IMR-90 (cell line): ENCODE data around the gene CASK. TPM values are rescaled to one million over a fixed set of nuclear protein-coding genes. Genes with fewer than 3 reads are reported as not detected.

Experiments
- ATAC-seq: fragments of 200-7000 bp; cut with Tn5 transposase; 2 replicates; pipeline ENCODE4 v1.9.1; 2020; ENCODE audit warnings: low read depth, mild to moderate bottlenecking, moderate library complexity
- BruUV-seq: library from RNA; stranded (reverse); fragments of 400-500 nt; replicated peaks from 2 replicates; lab custom pipeline; 2021; lab: Mats Ljungman, UMichigan
- CTCF ChIA-PET: fragments of 300-600 bp; formaldehyde crosslinking; extraction: SDS; loops from one replicate; lab custom pipeline; 2021; ENCODE audit warnings: antibody characterized with exemption; lab: Yijun Ruan, JAX
- POLR2A ChIA-PET: fragments of 300-600 bp; sonication (Branson Sonifier 250); formaldehyde crosslinking; loops from one replicate; lab custom pipeline; 2022; ENCODE audit warnings: antibody characterized with exemption; ENCODE audit not compliant: unreplicated experiment; lab: Charles Lee
- DNase-seq: peaks from one replicate; pipeline ENCODE4 v3.0.0; 2013
- H2AFZ ChIP-seq: replicated peaks from 2 replicates; pipeline ENCODE3; 2013; ENCODE audit warnings: low read length, mild to moderate bottlenecking; ENCODE audit not compliant: poor library complexity
- H2AK5ac ChIP-seq: 2 replicates; pipeline ENCODE4 v1.6.1; 2013; ENCODE audit warnings: low read depth, low read length, inconsistent platforms
- H2AK9ac ChIP-seq: replicated peaks from 2 replicates; pipeline ENCODE3; 2013; ENCODE audit warnings: mild to moderate bottlenecking, low read depth, low read length, moderate library complexity; ENCODE audit not compliant: poor library complexity
- H2BK120ac ChIP-seq: 2 replicates; pipeline ENCODE4 v1.6.1; 2013; ENCODE audit warnings: low read depth, low read length, inconsistent platforms
- H2BK15ac ChIP-seq: 3 replicates; pipeline ENCODE4 v1.6.1; 2013; ENCODE audit warnings: low read depth, low read length, inconsistent platforms
- H2BK20ac ChIP-seq: 2 replicates; pipeline ENCODE4 v1.6.1; 2013; ENCODE audit warnings: low read depth, mild to moderate bottlenecking, inconsistent platforms, low read length, moderate library complexity
- H2BK5ac ChIP-seq: 2 replicates; pipeline ENCODE4 v1.6.1; 2013; ENCODE audit warnings: mild to moderate bottlenecking, low read depth, low read length, inconsistent platforms; ENCODE audit not compliant: poor library complexity, severe bottlenecking
- H3K14ac ChIP-seq: replicated peaks from 2 replicates; pipeline ENCODE4 v1.6.1; 2013; ENCODE audit warnings: low read depth, low read length, inconsistent platforms
- H3K18ac ChIP-seq: 2 replicates; pipeline ENCODE4 v1.6.1; 2013; ENCODE audit warnings: low read depth, low read length, control low read depth
- H3K23ac ChIP-seq: 2 replicates; pipeline ENCODE4 v1.6.1; 2013; ENCODE audit warnings: low read depth, low read length, inconsistent platforms
- H3K27ac ChIP-seq: 2 replicates; pipeline ENCODE4 v1.5.1; 2013; ENCODE audit warnings: mild to moderate bottlenecking, control low read depth, low read length; ENCODE audit not compliant: insufficient read depth
- H3K27me3 ChIP-seq: 2 replicates; pipeline ENCODE4 v1.6.1; 2013; ENCODE audit warnings: low read length; ENCODE audit not compliant: control insufficient read depth, insufficient read depth
- H3K36me3 ChIP-seq: 2 replicates; pipeline ENCODE4 v1.6.1; 2013; ENCODE audit warnings: low read length, mixed read lengths; ENCODE audit not compliant: control insufficient read depth, insufficient read depth
- H3K4ac ChIP-seq: 2 replicates; pipeline ENCODE4 v1.6.1; 2013; ENCODE audit warnings: low read depth, low read length, inconsistent platforms
- H3K4me1 ChIP-seq: 2 replicates; pipeline ENCODE4 v1.6.1; 2013; ENCODE audit warnings: low read length, mixed read lengths; ENCODE audit not compliant: control insufficient read depth, insufficient read depth
- H3K4me2 ChIP-seq: 2 replicates; pipeline ENCODE4 v1.6.1; 2013; ENCODE audit warnings: low read depth, mild to moderate bottlenecking, control low read depth, low read length, moderate library complexity
- H3K4me3 ChIP-seq: 2 replicates; pipeline ENCODE4 v1.5.1; 2013; ENCODE audit warnings: low read depth, mild to moderate bottlenecking, control low read depth, low read length, moderate library complexity; ENCODE audit not compliant: insufficient read depth
- H3K56ac ChIP-seq: 2 replicates; pipeline ENCODE4 v1.6.1; 2013; ENCODE audit warnings: low read length, inconsistent platforms; ENCODE audit not compliant: insufficient read depth; ENCODE audit errors: extremely low read depth
- H3K79me1 ChIP-seq, 2 experiments: 2 replicates each; pipeline ENCODE4 v1.6.1; 2013; ENCODE audit warnings: low read length in 2 of 2, inconsistent platforms in 1 of 2, low read depth in 1 of 2
- H3K9ac ChIP-seq: 2 replicates; pipeline ENCODE4 v1.6.1; 2013; ENCODE audit warnings: low read depth, low read length, control low read depth
- H3K9me1 ChIP-seq: 2 replicates; pipeline ENCODE4 v1.6.1; 2013; ENCODE audit warnings: low read length, inconsistent platforms; ENCODE audit not compliant: insufficient read depth
- H3K9me3 ChIP-seq: 2 replicates; pipeline ENCODE4 v1.6.1; 2013; ENCODE audit warnings: low read length; ENCODE audit not compliant: control insufficient read depth, insufficient read depth
- H4K20me1 ChIP-seq: 2 replicates; pipeline ENCODE4 v1.6.1; 2013; ENCODE audit warnings: low read length, inconsistent platforms; ENCODE audit not compliant: insufficient read depth
- H4K5ac ChIP-seq: 2 replicates; pipeline ENCODE4 v1.6.1; 2013; ENCODE audit warnings: mild to moderate bottlenecking, low read depth, low read length, control low read depth
- H4K8ac ChIP-seq, 2 experiments: 2 replicates each; pipeline ENCODE4 v1.6.1; 2013; ENCODE audit warnings: low read depth in 2 of 2, low read length in 2 of 2, control low read depth in 1 of 2, inconsistent platforms in 1 of 2
- H4K91ac ChIP-seq: 2 replicates; pipeline ENCODE4 v1.6.1; 2013; ENCODE audit warnings: low read depth, low read length, inconsistent platforms; ENCODE audit not compliant: insufficient read depth
- BHLHE40 ChIP-seq: fragments of 150-350 bp; IDR thresholded peaks from 2 replicates; pipeline ENCODE4 v1.6.1; 2016; ENCODE audit warnings: mild to moderate bottlenecking, low read depth, low read length
- CEBPB ChIP-seq: IDR thresholded peaks from 2 replicates; pipeline ENCODE4 v1.6.1; 2012; ENCODE audit warnings: low read depth, low read length, improper control_type of control experiment
- CHD1 ChIP-seq: IDR thresholded peaks from 2 replicates; pipeline ENCODE4 v1.6.1; 2012; ENCODE audit warnings: low read depth, low read length, improper control_type of control experiment
- ELK1 ChIP-seq: fragments of 150-350 bp; IDR thresholded peaks from 2 replicates; pipeline ENCODE4 v1.6.1; 2016; ENCODE audit warnings: low read depth, mild to moderate bottlenecking, low read length, moderate library complexity, borderline replicate concordance
- MAFK ChIP-seq: IDR thresholded peaks from 2 replicates; pipeline ENCODE4 v1.6.1; 2012; ENCODE audit warnings: low read depth, low read length, improper control_type of control experiment
- MAZ ChIP-seq: IDR thresholded peaks from 2 replicates; pipeline ENCODE4 v1.6.1; 2012; ENCODE audit warnings: low read depth, mild to moderate bottlenecking, low read length, improper control_type of control experiment, moderate library complexity, borderline replicate concordance
- MXI1 ChIP-seq: IDR thresholded peaks from 2 replicates; pipeline ENCODE4 v1.6.1; 2012; ENCODE audit warnings: low read depth, mild to moderate bottlenecking, low read length, moderate library complexity, borderline replicate concordance
- POLR2A ChIP-seq: IDR thresholded peaks from 2 replicates; pipeline ENCODE4 v1.6.1; 2012; ENCODE audit warnings: mild to moderate bottlenecking, low read depth, low read length
- RCOR1 ChIP-seq: IDR thresholded peaks from 2 replicates; pipeline ENCODE4 v1.6.1; 2012; ENCODE audit warnings: mild to moderate bottlenecking, low read length, improper control_type of control experiment; ENCODE audit not compliant: insufficient replicate concordance
- RFX5 ChIP-seq: IDR thresholded peaks from 2 replicates; pipeline ENCODE4 v1.8.0; 2012; ENCODE audit warnings: low read depth, mild to moderate bottlenecking, low read length, moderate library complexity
- WGBS, 2 experiments: methylation state at CpG; one replicate each; pipeline versions ENCODE4 v1.1.5 to v1.1.7; 2013; ENCODE audit warnings: missing lambda C conversion rate in 2 of 2; ENCODE audit not compliant: insufficient read length in 1 of 2; ENCODE audit errors: extremely low coverage in 2 of 2; 5-methylcytosine and 5-hydroxymethylcytosine counted together
- dilution Hi-C: fragments of 300-500 bp; cut with HindIII; formaldehyde crosslinking; loops from one replicate; pipeline ENCODE4 v1.14.3; 2018; ENCODE audit warnings: low sequenced_read_pairs; ENCODE audit not compliant: unreplicated experiment
- in situ Hi-C: fragments of 300-500 bp; cut with MboI; formaldehyde crosslinking; loops from 3 replicates; pipeline ENCODE4 v1.14.3; 2019; ENCODE audit warnings: low sequenced_read_pairs, inconsistent platforms, mixed read lengths
- intact Hi-C: fragments of 100-400 bp; cut with micrococcal nuclease; formaldehyde crosslinking; loops from 2 replicates; pipeline ENCODE4 v1.10.0; 2022
- polyA plus RNA-seq, 3 experiments: library from polyadenylated mRNA; depleted of rRNA; stranded (reverse); fragments of >200 nt; gene quantifications; 2 replicates each; pipeline ENCODE4 v1.2.3, GENCODE V29; 2012; ENCODE audit warnings: low replicate concordance in 1 of 3
- total RNA-seq: library from RNA; depleted of rRNA; stranded (reverse); fragments of >200 nt; gene quantifications from 2 replicates; pipeline ENCODE4 v1.2.3, GENCODE V29; 2012
- TF ChIP-seq, protein P1 (sequence below): conservative IDR thresholded peaks from 2 replicates; pipeline ENCODE4 v1.5.1; 2012; ENCODE audit warnings: mild to moderate bottlenecking, low read depth, low read length, improper control_type of control experiment
- TF ChIP-seq, protein P2 (sequence below): fragments of 150-350 bp; IDR thresholded peaks from 2 replicates; pipeline ENCODE4 v1.6.1; 2017; ENCODE audit warnings: mild to moderate bottlenecking, antibody characterized with exemption, low read length, low read depth

The CASK gene
- total and polyA plus RNA-seq, 2 of the 4 experiments (the other 2 are of a cell fraction) = 9.4 to 17.7 TPM

DNA sequence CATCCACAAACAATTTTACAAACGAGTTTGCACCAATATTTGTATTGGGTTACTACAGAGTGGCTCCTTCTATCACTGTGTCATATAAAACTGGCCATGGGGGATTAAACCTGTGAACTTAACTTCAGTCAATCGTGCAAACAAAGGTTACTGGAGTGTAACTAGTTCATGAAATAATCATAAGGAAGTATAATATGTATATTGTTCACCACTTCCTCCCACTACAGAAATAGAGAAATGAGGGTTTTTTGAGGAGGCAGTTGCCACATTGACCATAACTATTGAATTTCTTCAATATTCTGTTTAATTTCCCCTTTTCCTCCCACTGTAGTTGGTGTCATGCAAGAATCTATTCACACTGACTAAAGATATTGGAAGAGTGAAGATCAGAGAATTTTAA lies 199.5 kb downstream of the CASK start, which contains the start of gene GPR82:
GPR82 (plus strand) TSS at position 356 of the 400 bp plus-strand sequence. CDS start 2,846 bp downstream, outside the sequence.
- POLR2A ChIA-PET = no interaction called here
- H3K23ac ChIP-seq = no peak within 1 kb of the TSS
- no peaks in the 10 kb centered on the region for H4K20me1 ChIP-seq
- no peaks in the 10 kb centered on the region for H3K79me1 ChIP-seq
- WGBS, 2 experiments = no CpG with 5 or more reads among the region's 2 CpGs
- no peak within 1 kb of the TSS for H4K5ac ChIP-seq
- dilution Hi-C loops (no loop called here), in situ Hi-C loops (no loop called here), intact Hi-C loops (no loop called here)
- H3K56ac ChIP-seq = no peak within 1 kb of the TSS
- H2AFZ ChIP-seq = no peak within 1 kb of the TSS
- no peak within 1 kb of the TSS for H2AK9ac ChIP-seq
- CTCF ChIA-PET = no interaction called here
- no peak within 1 kb of the TSS for H2AK5ac ChIP-seq
- no peak within 1 kb of the TSS for H3K4me2 ChIP-seq
- H3K4me3 ChIP-seq = no peak within 1 kb of the TSS
- H3K4ac ChIP-seq = no peak within 1 kb of the TSS
- no peak within 1 kb of the TSS for H2BK20ac ChIP-seq
- ATAC-seq (no peak), DNase-seq (no peak)
- H2BK5ac ChIP-seq = no peak within 1 kb of the TSS
- H3K14ac ChIP-seq = no peak within 1 kb of the TSS
- H3K18ac ChIP-seq = no peak within 1 kb of the TSS
- no peaks in the 10 kb centered on the region for H3K9me1 ChIP-seq
- no peak within 1 kb of the TSS for H3K27ac ChIP-seq
- BruUV-seq = no TSS peak
- no peak within 1 kb of the TSS for H2BK15ac ChIP-seq
- no peaks in the 10 kb centered on the region; the same call in 1 of the 2 replicates for H3K27me3 ChIP-seq
- H3K4me1 ChIP-seq = peaks cover 1% of the 10 kb centered on the region; the same call in 1 of the 2 replicates
- no peaks in the 10 kb centered on the region for H3K36me3 ChIP-seq
- no peak within 1 kb of the TSS for H4K8ac ChIP-seq
- H3K9me3 ChIP-seq = peaks cover 3% of the 10 kb centered on the region; the same call in 1 of the 2 replicates
- TF ChIP-seq, protein P1, sequence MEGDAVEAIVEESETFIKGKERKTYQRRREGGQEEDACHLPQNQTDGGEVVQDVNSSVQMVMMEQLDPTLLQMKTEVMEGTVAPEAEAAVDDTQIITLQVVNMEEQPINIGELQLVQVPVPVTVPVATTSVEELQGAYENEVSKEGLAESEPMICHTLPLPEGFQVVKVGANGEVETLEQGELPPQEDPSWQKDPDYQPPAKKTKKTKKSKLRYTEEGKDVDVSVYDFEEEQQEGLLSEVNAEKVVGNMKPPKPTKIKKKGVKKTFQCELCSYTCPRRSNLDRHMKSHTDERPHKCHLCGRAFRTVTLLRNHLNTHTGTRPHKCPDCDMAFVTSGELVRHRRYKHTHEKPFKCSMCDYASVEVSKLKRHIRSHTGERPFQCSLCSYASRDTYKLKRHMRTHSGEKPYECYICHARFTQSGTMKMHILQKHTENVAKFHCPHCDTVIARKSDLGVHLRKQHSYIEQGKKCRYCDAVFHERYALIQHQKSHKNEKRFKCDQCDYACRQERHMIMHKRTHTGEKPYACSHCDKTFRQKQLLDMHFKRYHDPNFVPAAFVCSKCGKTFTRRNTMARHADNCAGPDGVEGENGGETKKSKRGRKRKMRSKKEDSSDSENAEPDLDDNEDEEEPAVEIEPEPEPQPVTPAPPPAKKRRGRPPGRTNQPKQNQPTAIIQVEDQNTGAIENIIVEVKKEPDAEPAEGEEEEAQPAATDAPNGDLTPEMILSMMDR = no peak
- TF ChIP-seq, protein P2, sequence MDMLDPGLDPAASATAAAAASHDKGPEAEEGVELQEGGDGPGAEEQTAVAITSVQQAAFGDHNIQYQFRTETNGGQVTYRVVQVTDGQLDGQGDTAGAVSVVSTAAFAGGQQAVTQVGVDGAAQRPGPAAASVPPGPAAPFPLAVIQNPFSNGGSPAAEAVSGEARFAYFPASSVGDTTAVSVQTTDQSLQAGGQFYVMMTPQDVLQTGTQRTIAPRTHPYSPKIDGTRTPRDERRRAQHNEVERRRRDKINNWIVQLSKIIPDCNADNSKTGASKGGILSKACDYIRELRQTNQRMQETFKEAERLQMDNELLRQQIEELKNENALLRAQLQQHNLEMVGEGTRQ = no peak
- TF ChIP-seq POLR2A (no peak), CHD1 (no peak), MAZ (no peak), RCOR1 (no peak), BHLHE40 (no peak), CEBPB (no peak), RFX5 (no peak), MAFK (no peak), MXI1 (no peak), ELK1 (no peak)
- H3K9ac ChIP-seq = no peak within 1 kb of the TSS
- H2BK120ac ChIP-seq = no peak within 1 kb of the TSS
- no peak within 1 kb of the TSS for H4K91ac ChIP-seq
